OCI-LY1 (cell line): ENCODE results near the gene DSTYK.

Experiments
- EZH2 ChIP-seq: fragments of 200-600 bp; sonication (generic), shearing (Covaris generic); IDR thresholded peaks from 2 replicates; pipeline ENCODE4 v1.8.0; 2017; ENCODE audit warnings: borderline replicate concordance, mixed run types, mild to moderate bottlenecking, antibody characterized with exemption, low read length, moderate library complexity, mixed read lengths
- TF ChIP-seq, protein P1 (sequence below): fragments of 200-600 bp; sonication (generic), shearing (Covaris generic); IDR thresholded peaks from 2 replicates; pipeline ENCODE4 v1.5.1; 2017; ENCODE audit warnings: mild to moderate bottlenecking, antibody characterized with exemption, low read length, moderate library complexity, mixed read lengths

DNA sequence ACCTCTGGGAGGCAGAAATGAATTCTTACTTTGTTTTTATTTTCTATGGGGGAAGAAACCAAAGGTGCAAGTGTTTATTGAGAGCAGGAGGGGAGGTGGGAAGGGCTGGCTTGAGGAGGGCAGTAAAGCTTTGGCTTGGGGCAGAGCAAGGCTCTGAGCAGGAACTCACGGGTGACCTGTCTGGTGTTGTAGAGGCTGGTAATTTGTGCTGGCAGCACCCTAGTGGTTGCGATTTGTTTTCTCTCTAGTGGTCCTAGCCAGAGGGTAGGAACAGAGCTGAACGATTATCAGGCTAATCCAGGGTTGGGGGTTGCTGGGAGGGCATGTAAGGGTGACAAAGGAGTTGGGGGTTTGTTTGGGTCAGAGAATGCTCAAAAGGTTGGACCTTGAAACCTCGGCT lies 32.9 kb upstream of the DSTYK start:
- TF ChIP-seq, protein P1, sequence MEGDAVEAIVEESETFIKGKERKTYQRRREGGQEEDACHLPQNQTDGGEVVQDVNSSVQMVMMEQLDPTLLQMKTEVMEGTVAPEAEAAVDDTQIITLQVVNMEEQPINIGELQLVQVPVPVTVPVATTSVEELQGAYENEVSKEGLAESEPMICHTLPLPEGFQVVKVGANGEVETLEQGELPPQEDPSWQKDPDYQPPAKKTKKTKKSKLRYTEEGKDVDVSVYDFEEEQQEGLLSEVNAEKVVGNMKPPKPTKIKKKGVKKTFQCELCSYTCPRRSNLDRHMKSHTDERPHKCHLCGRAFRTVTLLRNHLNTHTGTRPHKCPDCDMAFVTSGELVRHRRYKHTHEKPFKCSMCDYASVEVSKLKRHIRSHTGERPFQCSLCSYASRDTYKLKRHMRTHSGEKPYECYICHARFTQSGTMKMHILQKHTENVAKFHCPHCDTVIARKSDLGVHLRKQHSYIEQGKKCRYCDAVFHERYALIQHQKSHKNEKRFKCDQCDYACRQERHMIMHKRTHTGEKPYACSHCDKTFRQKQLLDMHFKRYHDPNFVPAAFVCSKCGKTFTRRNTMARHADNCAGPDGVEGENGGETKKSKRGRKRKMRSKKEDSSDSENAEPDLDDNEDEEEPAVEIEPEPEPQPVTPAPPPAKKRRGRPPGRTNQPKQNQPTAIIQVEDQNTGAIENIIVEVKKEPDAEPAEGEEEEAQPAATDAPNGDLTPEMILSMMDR, result no peak
- no peak for TF ChIP-seq EZH2
